ENCODE results near the gene F10. TPM values are rescaled to one million over a fixed set of nuclear protein-coding genes. Genes with fewer than 3 reads are reported as not detected.

F10 gene
- total and polyA plus RNA-seq, 2 of the 13 experiments (the other 11 are each of a cell fraction or from before 2014, with no cell fraction given) = 58.4 to 237 TPM

- 0 out of 2 replicates have a peak, but pooled peaks cover 5% of the 10 kb centered on the region for H3K9me3 ChIP-seq (ENCODE audit: low read length)
- intact Hi-C loops (cut with micrococcal nuclease; ENCODE audit: unreplicated experiment) = loop anchor here (5.0 kb wide), 1 partner anchor 50 kb away; the partner anchor contains the start of genes CUL4A and PCID2
- 87% methylated on average over 12 of the region's 12 CpGs for WGBS (ENCODE audit: low lambda C conversion rate)
- H3K27ac ChIP-seq (ENCODE audit: extremely low read length, insufficient read depth, low read length) = no peak overlapping the region
- no peaks in the 10 kb centered on the region for H3K27me3 ChIP-seq (ENCODE audit: control insufficient read depth in 1 of 2, insufficient read depth in 2 of 2, low read length in 2 of 2)
- no peaks in the 10 kb centered on the region for H3K36me3 ChIP-seq (replicated peaks in 1 of 2; ENCODE audit: control insufficient read depth in 1 of 2, insufficient read depth in 2 of 2, low read length in 2 of 2)
- ChIA-PET CTCF (ENCODE audit: low intra/inter-chr PET ratio, low total read pairs) (no interaction called here), POLR2A (interaction anchor here (0.7 to 2.1 kb wide), 7 partner anchors 12 to 53 kb away, joined by 3 to 11 read pairs (median 3); partner anchors contain the start of genes CUL4A and F10)
- in situ Hi-C loops (cut with HindIII; ENCODE audit: extremely low pct_ligation_motif_present, low pct_unique_long_range_greater_than_20kb) = no loop called here
- H2AFZ ChIP-seq (ENCODE audit: low read length) = no peak overlapping the region
- BruUV-seq (replicated peaks) = no TSS peak
- no peak overlapping the region for H3K9ac ChIP-seq (ENCODE audit: insufficient read depth, low read depth, low read length)
- H3K4me1 ChIP-seq (ENCODE audit: insufficient read depth, low read length) = peaks cover 72% of the 10 kb centered on the region
- DNase-seq (ENCODE audit: low spot score) (no peak), ATAC-seq (no peak), FAIRE-seq (no peak)
- peak overlapping the region; percentile 94 for H3K4me2 ChIP-seq (ENCODE audit: low read depth, low read length)
- H3K79me2 ChIP-seq (ENCODE audit: insufficient read depth, low read length) = peaks cover 11% of the 10 kb centered on the region
- H3K4me3 ChIP-seq (replicated peaks in 1 of 3; ENCODE audit: insufficient read depth in 1 of 3, low read depth in 2 of 3, low read length in 3 of 3) = no peak overlapping the region
- TF ChIP-seq KMT2B (CRISPR knock-in tag; IDR thresholded peaks at IDR 0.05) (no peak), NFATC3 (CRISPR knock-in tag; IDR thresholded peaks at IDR 0.05) (no peak), RFXANK (CRISPR knock-in tag; IDR thresholded peaks at IDR 0.05) (no peak), IKZF1 (IDR thresholded peaks at IDR 0.05) (no peak), KDM3A (CRISPR knock-in tag; IDR thresholded peaks at IDR 0.05; ENCODE audit: low read depth) (no peak), NKX3-1 (CRISPR knock-in tag; IDR thresholded peaks at IDR 0.05) (no peak), ZNF251 (CRISPR knock-in tag; IDR thresholded peaks at IDR 0.05) (no peak), IKZF4 (CRISPR knock-in tag; IDR thresholded peaks at IDR 0.05; ENCODE audit: borderline replicate concordance, low read depth, not compliant biosample characterization) (no peak), ZNF557 (CRISPR knock-in tag; IDR thresholded peaks at IDR 0.05) (no peak), ZNF362 (CRISPR knock-in tag; IDR thresholded peaks at IDR 0.05; ENCODE audit: borderline replicate concordance) (no peak), BORCS8-MEF2B (CRISPR knock-in tag; IDR thresholded peaks at IDR 0.05) (no peak), NPAS2 (CRISPR knock-in tag; IDR thresholded peaks at IDR 0.05; ENCODE audit: borderline replicate concordance) (no peak), SNAI1 (CRISPR knock-in tag; IDR thresholded peaks at IDR 0.05; ENCODE audit: borderline replicate concordance) (no peak), GLI4 (CRISPR knock-in tag; IDR thresholded peaks at IDR 0.05; ENCODE audit: borderline replicate concordance) (no peak), ZNF280B (CRISPR knock-in tag; IDR thresholded peaks at IDR 0.05; ENCODE audit: borderline replicate concordance) (no peak)
- H4K20me1 ChIP-seq (ENCODE audit: insufficient read depth, low read length) = no peaks in the 10 kb centered on the region
Observed at GRCh38 chr13:113157206-113157928, 34.8 kb downstream of the F10 start.
